ENCODE data around the gene ADAT3.

- no peak for TF ChIP-seq CTCF (IDR thresholded peaks at IDR 0.05 in 8 of 11, conservative IDR thresholded peaks at IDR 0.05 in 3 of 11)
- no peak for TF ChIP-seq POLR2A (IDR thresholded peaks at IDR 0.05)
These were observed 36.2 kb upstream of the ADAT3 start for GRCh38 chr19:1868971-1869370.

Data from spleen (tissue), 7 donors.